ENCODE measurements around the gene PDAP1. TPM values are rescaled to one million over a fixed set of nuclear protein-coding genes. Genes with fewer than 3 reads are reported as not detected.

PDAP1 gene
- total RNA-seq, 1 donor from 2014 or later: 105 TPM

Other genes with a start within 250 kb of the PDAP1 start
- not detected in 2 replicates for gene KPNA7, start 200.5 kb downstream of the PDAP1 start, total RNA-seq
- gene MYH16, start 135.8 kb downstream of the PDAP1 start, total RNA-seq: not detected in 2 replicates
- 47.3 and 51.6 TPM in 2 replicates for gene ARPC1A, start 82.7 kb downstream of the PDAP1 start, total RNA-seq
- gene ARPC1B, start 33.9 kb downstream of the PDAP1 start, total RNA-seq: 300 and 312 TPM in 2 replicates
- 93.7 and 113 TPM in 2 replicates for gene BUD31, start 372 bp upstream of the PDAP1 start, total RNA-seq
- 8.4 and 13.4 TPM in 2 replicates for gene PTCD1, start 30.2 kb upstream of the PDAP1 start, total RNA-seq
- 46.2 and 60.9 TPM in 2 replicates for gene CPSF4, start 30.3 kb upstream of the PDAP1 start, total RNA-seq
- gene ATP5MF, start 57.6 kb upstream of the PDAP1 start, total RNA-seq: 248 and 334 TPM in 2 replicates
- gene ZNF789, start 64.3 kb upstream of the PDAP1 start, total RNA-seq: 24.5 and 38.3 TPM in 2 replicates
- 61.5 and 61.7 TPM in 2 replicates for gene ZNF394, start 91.7 kb upstream of the PDAP1 start, total RNA-seq
- gene ZKSCAN5, start 96.1 kb upstream of the PDAP1 start, total RNA-seq: 9.5 and 10.3 TPM in 2 replicates
- gene FAM200A, start 143.5 kb upstream of the PDAP1 start, total RNA-seq: 9.2 and 9.3 TPM in 2 replicates
- 98.5 and 116 TPM in 2 replicates for gene ZNF655, start 150.0 kb upstream of the PDAP1 start, total RNA-seq
- 0.53 and 1.5 TPM in 2 replicates for gene TMEM225B, start 189.7 kb upstream of the PDAP1 start, total RNA-seq
- gene ZSCAN25, start 208.3 kb upstream of the PDAP1 start, total RNA-seq: 28.5 and 33.4 TPM in 2 replicates